Measurements from ENCODE around the gene GRID1.

DNA sequence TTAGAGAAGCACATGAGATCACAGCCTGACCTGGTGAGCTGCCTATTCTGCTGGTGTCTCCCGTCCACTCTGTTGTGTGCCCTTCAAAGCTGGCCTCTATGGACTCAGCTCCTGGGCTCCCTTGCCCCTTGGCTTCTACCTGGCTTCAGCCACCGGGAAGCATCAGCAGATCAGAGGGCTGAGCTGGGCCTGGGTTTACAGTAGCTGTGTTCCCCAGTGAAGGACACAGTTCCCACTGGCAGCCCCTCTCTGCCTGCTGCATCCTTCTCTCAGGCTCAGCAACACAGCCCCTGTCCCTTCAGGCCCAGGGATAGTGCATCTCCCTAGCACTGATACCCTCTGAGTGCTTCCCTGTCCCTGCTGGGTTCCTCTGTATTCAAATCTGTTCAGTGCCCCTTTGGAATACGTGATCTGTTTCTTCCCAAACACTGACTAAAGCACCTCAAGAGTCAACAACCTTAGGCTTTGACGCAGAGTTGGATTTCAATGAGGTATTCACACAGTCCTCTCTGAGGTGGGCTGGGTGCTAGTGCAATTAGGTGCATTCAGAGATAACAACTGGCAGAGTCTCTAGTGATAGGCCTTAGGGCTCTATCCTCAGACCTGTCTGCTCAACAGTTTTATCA is 109.8 kb downstream of the GRID1 start:
- TF ChIP-seq, protein P1, sequence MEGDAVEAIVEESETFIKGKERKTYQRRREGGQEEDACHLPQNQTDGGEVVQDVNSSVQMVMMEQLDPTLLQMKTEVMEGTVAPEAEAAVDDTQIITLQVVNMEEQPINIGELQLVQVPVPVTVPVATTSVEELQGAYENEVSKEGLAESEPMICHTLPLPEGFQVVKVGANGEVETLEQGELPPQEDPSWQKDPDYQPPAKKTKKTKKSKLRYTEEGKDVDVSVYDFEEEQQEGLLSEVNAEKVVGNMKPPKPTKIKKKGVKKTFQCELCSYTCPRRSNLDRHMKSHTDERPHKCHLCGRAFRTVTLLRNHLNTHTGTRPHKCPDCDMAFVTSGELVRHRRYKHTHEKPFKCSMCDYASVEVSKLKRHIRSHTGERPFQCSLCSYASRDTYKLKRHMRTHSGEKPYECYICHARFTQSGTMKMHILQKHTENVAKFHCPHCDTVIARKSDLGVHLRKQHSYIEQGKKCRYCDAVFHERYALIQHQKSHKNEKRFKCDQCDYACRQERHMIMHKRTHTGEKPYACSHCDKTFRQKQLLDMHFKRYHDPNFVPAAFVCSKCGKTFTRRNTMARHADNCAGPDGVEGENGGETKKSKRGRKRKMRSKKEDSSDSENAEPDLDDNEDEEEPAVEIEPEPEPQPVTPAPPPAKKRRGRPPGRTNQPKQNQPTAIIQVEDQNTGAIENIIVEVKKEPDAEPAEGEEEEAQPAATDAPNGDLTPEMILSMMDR (IDR thresholded peaks at IDR 0.05): no peak
- no peak for TF ChIP-seq ZFX (IDR thresholded peaks at IDR 0.05; ENCODE audit: borderline replicate concordance)

Measured in 22Rv1 (cell line).